Suprapubic skin (tissue), 4 donors: ENCODE data around the gene TAS1R3. TPM values are rescaled to one million over a fixed set of nuclear protein-coding genes. Genes with fewer than 3 reads are reported as not detected.

Source experiments
- DNase-seq, 2 donors: peaks; one replicate each; pipeline ENCODE4 v3.0.0-alpha.2; 2019; ENCODE audit warnings: low spot score in 2 of 2
- H3K27ac ChIP-seq: fragments of 200-600 bp; sonication (generic); one replicate; pipeline ENCODE4 v1.5.1; 2019
- H3K27me3 ChIP-seq: fragments of 200-600 bp; sonication (generic); one replicate; pipeline ENCODE4 v1.5.1; 2019
- H3K36me3 ChIP-seq: fragments of 200-600 bp; sonication (generic); one replicate; pipeline ENCODE4 v1.5.1; 2019
- H3K4me1 ChIP-seq: fragments of 200-600 bp; sonication (generic); one replicate; pipeline ENCODE4 v1.5.1; 2019
- H3K4me3 ChIP-seq: fragments of 200-600 bp; sonication (generic); one replicate; pipeline ENCODE4 v1.5.1; 2019; ENCODE audit warnings: mild to moderate bottlenecking
- H3K9me3 ChIP-seq: fragments of 200-600 bp; sonication (generic); one replicate; pipeline ENCODE4 v1.5.1; 2019
- EP300 ChIP-seq: sonication (generic); formaldehyde crosslinking; IDR thresholded peaks from one replicate; pipeline ENCODE4 v1.6.1; 2017; ENCODE audit warnings: antibody characterized with exemption
- POLR2A ChIP-seq, 2 donors: fragments of 450-650 bp; IDR thresholded peaks; one replicate each; pipeline ENCODE4 v1.6.1; 2017; ENCODE audit warnings: antibody characterized with exemption in 2 of 2, mild to moderate bottlenecking in 2 of 2, moderate library complexity in 2 of 2
- POLR2AphosphoS5 ChIP-seq, 3 donors: sonication (generic); formaldehyde crosslinking; IDR thresholded peaks; one replicate each; pipeline ENCODE4 v1.6.1; 2017; ENCODE audit warnings: antibody characterized with exemption in 3 of 3
- WGBS: methylation state at CpG from one replicate; pipeline ENCODE4 v1.1.5; 2018; 5-methylcytosine and 5-hydroxymethylcytosine counted together
- total RNA-seq, 4 donors: library from RNA; depleted of rRNA; stranded (reverse); fragments of >200 nt; gene quantifications; one replicate each; pipeline ENCODE4 v1.1.0, GENCODE V29; 2016
- TF ChIP-seq, protein P1 (sequence below), 2 donors: fragments of 200-600 bp in 1 of 2; fragments of 450-650 bp in 1 of 2; sonication (generic) in 1 of 2; IDR thresholded peaks; one replicate each; pipeline ENCODE4 v1.5.1; 2016 to 2019; ENCODE audit warnings: antibody characterized with exemption in 2 of 2, mild to moderate bottlenecking in 1 of 2, moderate library complexity in 1 of 2

The TAS1R3 gene
- total RNA-seq, 4 donors from 2014 or later = 0.56 to 1.8 (median 0.82) TPM

DNA sequence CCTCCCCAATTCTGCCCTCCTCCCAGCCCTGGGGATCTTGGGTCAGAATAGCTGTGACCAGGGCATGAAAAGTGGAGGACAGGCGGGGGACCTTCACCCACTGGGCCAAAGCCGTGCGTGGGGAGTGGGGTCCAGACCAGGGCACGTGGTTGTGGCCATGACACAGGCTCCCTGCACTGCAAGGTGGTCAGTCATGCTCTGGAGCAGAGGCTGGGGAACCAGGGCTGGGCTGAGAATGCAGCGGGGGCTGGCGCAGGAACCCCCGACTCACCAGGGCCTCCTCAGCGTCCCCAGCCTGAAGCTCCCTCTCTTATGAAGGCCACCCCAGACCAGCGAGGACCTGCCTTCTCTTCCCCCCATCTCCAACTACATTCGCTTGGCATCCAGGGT, 15.4 kb downstream of the TAS1R3 start:
- H3K4me1 ChIP-seq = peaks cover 57% of the 10 kb centered on the region
- no peaks in the 10 kb centered on the region for H3K9me3 ChIP-seq
- no peak for DNase-seq
- TF ChIP-seq EP300 (no peak), POLR2A (IDR thresholded peaks at IDR 0.05) (no peak), POLR2AphosphoS5 (IDR thresholded peaks at IDR 0.05) (no peak)
- TF ChIP-seq, protein P1, sequence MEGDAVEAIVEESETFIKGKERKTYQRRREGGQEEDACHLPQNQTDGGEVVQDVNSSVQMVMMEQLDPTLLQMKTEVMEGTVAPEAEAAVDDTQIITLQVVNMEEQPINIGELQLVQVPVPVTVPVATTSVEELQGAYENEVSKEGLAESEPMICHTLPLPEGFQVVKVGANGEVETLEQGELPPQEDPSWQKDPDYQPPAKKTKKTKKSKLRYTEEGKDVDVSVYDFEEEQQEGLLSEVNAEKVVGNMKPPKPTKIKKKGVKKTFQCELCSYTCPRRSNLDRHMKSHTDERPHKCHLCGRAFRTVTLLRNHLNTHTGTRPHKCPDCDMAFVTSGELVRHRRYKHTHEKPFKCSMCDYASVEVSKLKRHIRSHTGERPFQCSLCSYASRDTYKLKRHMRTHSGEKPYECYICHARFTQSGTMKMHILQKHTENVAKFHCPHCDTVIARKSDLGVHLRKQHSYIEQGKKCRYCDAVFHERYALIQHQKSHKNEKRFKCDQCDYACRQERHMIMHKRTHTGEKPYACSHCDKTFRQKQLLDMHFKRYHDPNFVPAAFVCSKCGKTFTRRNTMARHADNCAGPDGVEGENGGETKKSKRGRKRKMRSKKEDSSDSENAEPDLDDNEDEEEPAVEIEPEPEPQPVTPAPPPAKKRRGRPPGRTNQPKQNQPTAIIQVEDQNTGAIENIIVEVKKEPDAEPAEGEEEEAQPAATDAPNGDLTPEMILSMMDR (IDR thresholded peaks at IDR 0.05) = no peak
- 84% methylated on average over 5 of the region's 10 CpGs for WGBS
- H3K27ac ChIP-seq = no peak overlapping the region
- H3K36me3 ChIP-seq = peaks cover 4% of the 10 kb centered on the region
- H3K4me3 ChIP-seq = peak overlapping the region; percentile 81
- no peaks in the 10 kb centered on the region for H3K27me3 ChIP-seq

DNA sequence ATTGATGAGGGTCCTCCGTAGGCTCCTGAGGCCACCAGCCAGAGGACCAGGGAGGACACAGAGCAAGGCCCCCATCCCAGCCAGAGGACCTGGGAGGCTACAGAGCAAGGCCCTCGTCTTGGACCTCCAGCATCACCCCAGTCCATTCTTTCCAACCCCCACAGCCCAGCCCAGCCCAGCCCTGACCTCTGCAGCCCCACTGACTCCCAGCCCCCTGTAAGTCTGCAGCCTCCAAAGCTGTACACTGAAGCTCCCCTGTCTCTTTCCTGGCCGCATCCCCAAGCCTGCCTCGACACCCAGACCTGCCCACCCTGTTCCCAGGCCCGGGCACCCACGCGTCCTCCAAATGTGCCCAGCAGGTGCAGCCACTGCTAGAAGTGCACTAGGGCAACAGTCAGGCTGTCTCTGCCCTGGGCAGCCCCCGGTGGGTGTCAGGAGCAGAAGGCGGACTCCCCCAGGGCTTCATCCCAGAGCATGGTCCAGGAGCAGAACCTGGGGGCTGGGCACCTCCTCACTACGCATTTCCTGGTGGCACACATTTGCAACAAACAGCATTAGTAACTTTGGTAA, 16.0 kb downstream of the TAS1R3 start:
- H3K36me3 ChIP-seq = no peaks in the 10 kb centered on the region
- no peak for TF ChIP-seq EP300
- WGBS = 74% methylated on average over 7 of the region's 10 CpGs
- peak overlapping the region; percentile 81 for H3K4me3 ChIP-seq
- H3K9me3 ChIP-seq = no peaks in the 10 kb centered on the region
- H3K27ac ChIP-seq = peak overlapping the region; percentile 71
- no peak for DNase-seq
- no peaks in the 10 kb centered on the region for H3K27me3 ChIP-seq
- H3K4me1 ChIP-seq = peaks cover 62% of the 10 kb centered on the region

DNA sequence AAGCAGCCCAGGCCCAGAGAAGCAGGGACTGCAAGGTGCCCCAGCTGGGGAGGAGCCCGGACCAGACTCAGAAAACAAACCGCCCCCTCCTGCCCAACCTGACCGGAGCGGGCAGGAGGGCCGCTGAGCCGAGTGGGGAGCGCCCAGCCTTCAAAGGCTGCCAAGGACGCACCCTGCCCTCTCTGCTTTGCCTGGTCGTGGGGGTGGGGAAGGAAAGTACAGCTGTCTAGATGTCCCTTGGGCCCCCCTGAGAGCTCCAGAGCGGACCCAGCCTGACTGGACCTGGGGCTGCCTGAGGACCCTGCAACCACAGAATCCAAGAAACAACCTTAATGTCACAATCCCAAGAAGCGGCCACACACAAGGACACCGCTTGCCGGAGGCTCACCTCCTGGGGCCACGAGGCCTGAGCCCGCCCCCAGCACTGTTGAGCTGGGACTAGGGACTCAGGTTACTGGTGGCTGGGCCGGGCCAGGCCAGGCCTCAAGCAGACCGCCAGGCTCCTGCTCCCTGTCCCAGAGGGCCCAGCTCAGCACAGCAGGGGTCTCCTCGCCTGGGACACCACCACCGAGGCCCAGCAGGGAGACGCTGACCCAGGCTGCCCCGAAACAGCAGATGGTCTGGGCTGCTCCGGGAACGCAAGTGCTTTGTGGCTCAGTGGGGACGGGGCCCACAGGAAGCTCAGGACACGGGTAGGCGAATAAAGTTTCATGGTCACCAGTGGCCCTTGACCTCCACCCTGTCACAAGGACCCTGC, 16.8 kb downstream of the TAS1R3 start:
- Histone ChIP-seq H3K4me3 (peak overlapping the region; percentile 81), H3K27me3 (no peaks in the 10 kb centered on the region), H3K36me3 (no peaks in the 10 kb centered on the region), H3K4me1 (peaks cover 69% of the 10 kb centered on the region), H3K9me3 (no peaks in the 10 kb centered on the region), H3K27ac (peak overlapping the region; percentile 71)
- TF ChIP-seq POLR2AphosphoS5 (IDR thresholded peaks at IDR 0.05) = no peak
- TF ChIP-seq EP300 = no peak
- TF ChIP-seq POLR2A (IDR thresholded peaks at IDR 0.05) = no peak
- TF ChIP-seq, protein P1 (IDR thresholded peaks at IDR 0.05) = no peak
- no peak for DNase-seq
- 14% methylated on average over 9 of the region's 26 CpGs for WGBS

DNA sequence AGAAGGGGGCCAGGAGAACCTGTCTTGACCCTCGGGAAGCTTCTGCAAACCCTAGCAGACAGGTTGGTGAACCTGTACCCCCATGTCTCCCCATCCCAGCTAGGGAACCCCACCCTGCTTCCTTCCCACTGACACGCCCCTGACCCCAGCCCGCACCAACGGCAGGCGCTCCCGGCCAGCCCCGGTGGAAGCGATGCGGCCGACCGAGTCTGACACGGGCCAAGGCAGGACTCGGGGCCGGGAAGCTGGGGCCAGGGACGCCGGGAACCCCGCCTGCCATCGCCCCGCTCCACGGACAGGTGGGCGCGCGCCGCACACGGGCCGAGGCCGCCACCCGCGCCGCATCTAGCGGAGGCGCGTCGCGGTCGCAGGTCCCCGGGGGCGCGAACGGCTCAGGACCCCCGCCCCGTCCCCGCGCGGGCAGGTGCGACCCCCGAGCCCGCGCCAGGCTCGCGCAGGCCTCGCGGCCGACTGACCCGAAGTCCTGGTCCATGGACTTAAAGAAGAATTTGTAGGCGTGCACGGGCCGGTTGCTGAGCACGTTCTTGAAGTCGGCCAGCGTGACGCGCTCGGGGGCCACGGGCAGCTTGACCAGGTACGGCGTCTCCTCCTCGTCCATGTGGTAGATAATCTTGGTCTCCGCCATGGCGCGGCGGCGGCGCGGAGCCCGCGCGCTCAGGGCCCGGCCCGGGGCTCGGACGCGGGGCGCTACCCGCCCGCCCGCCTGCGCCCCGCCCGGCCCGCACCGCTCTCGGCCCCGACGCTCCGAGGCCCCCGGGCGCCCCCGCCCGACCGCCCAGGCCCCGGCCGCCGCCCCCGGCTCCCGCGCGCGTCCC, 17.6 kb downstream of the TAS1R3 start:
- H3K4me3 ChIP-seq = peak overlapping the region; percentile 81

DNA sequence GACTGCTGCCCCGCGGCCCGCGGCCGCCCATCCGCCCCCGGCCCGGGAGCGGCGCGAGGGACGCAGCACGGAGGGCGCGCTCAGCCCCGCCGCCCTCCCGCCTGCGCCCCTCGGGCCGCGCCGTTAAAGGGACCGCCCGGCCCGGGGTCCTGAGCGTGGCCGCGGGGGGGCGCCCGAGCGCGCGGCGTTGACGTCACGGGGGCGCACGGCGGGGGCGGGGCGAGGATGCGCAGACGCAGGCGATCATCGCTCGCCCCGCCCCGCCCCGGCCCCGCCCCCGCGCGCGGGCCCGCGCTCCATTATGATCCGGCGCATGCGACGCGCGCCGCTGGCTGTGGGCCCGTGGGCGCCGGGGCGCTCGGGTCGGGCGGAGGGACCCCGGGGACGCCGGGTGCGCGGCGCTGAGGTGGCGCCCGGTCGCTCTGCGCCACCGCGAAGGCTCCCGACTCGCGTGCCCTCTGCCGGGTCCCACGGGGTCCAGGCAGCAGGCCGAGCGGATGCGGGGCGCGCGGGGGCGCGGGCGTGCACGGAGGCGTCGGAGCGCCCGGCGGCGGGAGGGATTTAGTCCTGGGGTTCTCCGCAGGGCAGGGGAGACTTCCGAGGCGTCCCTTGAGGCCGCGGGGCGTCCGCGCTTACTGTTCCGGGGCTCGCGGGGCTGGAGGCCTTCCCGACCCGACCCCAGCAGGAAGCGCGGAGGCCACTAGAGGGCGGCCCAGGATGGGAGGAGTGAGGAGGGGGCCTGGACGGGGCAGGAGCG, 18.4 kb downstream of the TAS1R3 start, which contains the start of gene DVL1:
DVL1 (minus strand) TSS at position 163 of the 757 bp plus-strand sequence. CDS start 353 bp downstream, outside the sequence.
- WGBS = no CpG with 5 or more reads among the region's 122 CpGs
- DNase-seq = no peak
- H3K4me1 ChIP-seq = peaks cover 74% of the 10 kb centered on the region

More for the DNA sequence above, 17.6 kb downstream of the TAS1R3 start:
- peak overlapping the region; percentile 71 for H3K27ac ChIP-seq
- peaks cover 74% of the 10 kb centered on the region for H3K4me1 ChIP-seq
- no peaks in the 10 kb centered on the region for H3K9me3 ChIP-seq
- DNase-seq = no peak
- WGBS = 0% methylated on average over 6 of the region's 109 CpGs
- H3K27me3 ChIP-seq = peaks cover 7% of the 10 kb centered on the region
- no peak for TF ChIP-seq POLR2AphosphoS5 (IDR thresholded peaks at IDR 0.05)
- no peak for TF ChIP-seq POLR2A (IDR thresholded peaks at IDR 0.05)
- no peak for TF ChIP-seq EP300
- TF ChIP-seq, protein P1 (IDR thresholded peaks at IDR 0.05) = no peak
- no peaks in the 10 kb centered on the region for H3K36me3 ChIP-seq

More for the DNA sequence above, 18.4 kb downstream of the TAS1R3 start, which contains the start of gene DVL1:
- H3K9me3 ChIP-seq = no peaks in the 10 kb centered on the region
- TF ChIP-seq POLR2A (IDR thresholded peaks at IDR 0.05) = no peak
- TF ChIP-seq, protein P1 (IDR thresholded peaks at IDR 0.05) = peak in 1 of 2 donors; percentile 56
- no peak for TF ChIP-seq EP300
- H3K27me3 ChIP-seq = peaks cover 14% of the 10 kb centered on the region
- no peaks in the 10 kb centered on the region for H3K36me3 ChIP-seq
- peak within 1 kb of the TSS; percentile 90 for H3K27ac ChIP-seq
- peak within 1 kb of the TSS; percentile 81 for H3K4me3 ChIP-seq
